Activated CD4-positive, alpha-beta T cell treated with anti-CD3 and anti-CD28 coated beads for 4 hours (primary cell): Measurements from ENCODE around the gene P2RX7.

Experiments
- DNase-seq, 2 donors: peaks; one replicate each; pipeline ENCODE4 v3.0.0-alpha.2; 2020

Gene P2RX7

DNA sequence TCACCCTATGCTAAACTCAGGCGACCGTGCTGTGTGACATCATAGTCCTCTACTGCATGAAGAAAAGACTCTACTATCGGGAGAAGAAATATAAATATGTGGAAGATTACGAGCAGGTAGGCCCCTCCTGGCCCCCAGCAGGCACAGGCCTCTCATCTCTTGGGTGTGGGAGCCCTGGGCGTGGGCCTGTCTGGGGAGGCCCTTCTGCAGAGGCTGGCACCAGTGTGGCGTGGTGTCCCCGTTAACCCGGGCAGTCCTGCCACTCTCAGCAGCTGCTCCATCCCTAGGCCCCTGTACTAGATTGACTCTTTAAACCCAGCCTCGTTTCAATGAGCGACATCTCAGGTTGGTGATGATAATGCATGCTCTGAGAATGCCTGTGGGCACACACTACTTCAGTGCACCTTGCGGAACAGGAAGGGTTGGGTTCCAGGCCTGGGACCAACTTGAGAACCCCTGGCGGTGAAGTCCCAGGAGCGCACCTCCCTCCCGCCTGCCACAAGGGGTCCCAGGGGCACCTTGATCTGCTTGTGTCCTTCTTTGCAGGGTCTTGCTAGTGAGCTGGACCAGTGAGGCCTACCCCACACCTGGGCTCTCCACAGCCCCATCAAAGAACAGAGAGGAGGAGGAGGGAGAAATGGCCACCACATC lies 100.4 kb downstream of the P2RX7 start:
- DNase-seq: no peak

DNA sequence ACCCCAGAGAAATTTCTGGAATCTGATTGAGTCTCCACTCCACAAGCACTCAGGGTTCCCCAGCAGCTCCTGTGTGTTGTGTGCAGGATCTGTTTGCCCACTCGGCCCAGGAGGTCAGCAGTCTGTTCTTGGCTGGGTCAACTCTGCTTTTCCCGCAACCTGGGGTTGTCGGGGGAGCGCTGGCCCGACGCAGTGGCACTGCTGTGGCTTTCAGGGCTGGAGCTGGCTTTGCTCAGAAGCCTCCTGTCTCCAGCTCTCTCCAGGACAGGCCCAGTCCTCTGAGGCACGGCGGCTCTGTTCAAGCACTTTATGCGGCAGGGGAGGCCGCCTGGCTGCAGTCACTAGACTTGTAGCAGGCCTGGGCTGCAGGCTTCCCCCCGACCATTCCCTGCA lies 100.9 kb downstream of the P2RX7 start:
- DNase-seq: no peak

DNA sequence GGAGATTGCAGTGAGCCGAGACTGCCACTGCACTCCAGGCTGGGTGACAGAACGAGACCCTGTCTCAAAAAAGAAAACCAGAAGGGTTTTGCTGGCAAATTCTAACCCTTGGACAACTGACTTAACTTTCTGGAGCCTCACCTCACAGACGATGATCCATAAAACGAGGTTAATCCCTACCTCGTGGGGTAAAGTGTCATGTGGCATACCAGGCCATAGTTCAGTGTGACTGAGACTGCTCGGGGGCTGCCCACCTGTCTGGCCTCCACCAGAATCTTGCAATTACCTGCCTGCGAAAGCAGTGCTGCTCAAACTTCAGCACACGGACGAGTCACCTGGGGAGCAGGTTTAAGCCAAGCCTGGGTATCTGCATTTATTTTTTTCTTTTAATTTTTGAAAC lies 104.1 kb downstream of the P2RX7 start:
- no peak for DNase-seq

DNA sequence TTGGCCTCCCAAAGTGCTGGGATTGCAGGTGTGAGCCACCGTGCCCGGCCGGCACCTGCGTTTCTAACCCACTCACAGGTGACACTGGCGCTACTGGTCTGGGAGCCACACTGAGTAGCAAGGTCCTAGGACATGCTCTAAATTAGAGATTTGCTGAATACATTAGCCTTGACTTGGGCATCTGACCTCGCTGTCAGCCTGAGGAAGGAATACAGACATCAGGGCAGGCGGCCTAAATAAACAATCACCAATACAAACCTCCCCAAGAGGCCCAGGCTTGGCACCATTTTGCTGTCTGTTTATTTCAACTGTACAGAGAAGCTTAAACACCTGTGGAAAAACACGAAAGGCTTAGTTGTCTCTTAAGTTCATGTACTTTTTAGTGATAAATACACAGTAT lies 104.7 kb downstream of the P2RX7 start:
- DNase-seq: no peak
